Measurements from ENCODE around the gene STX2.
"Not testable (repeated sequence)": the region's sequence is repeated elsewhere in the genome, so short reads cannot be mapped to it uniquely, and the experiment has no call there.

Gene STX2

GRCh38 chr12:130792821-130793553, 46.1 kb downstream of the STX2 start:
- Histone ChIP-seq H3K4me1 (ENCODE audit: control insufficient read depth, insufficient read depth, low read length) (no peaks in the 10 kb centered on the region), H3K9ac (ENCODE audit: low read length) (no peak overlapping the region), H3K4me3 (ENCODE audit: low read length) (no peak overlapping the region), H3K9me3 (ENCODE audit: control insufficient read depth, low read length) (no peaks in the 10 kb centered on the region), H3K27me3 (replicated peaks; ENCODE audit: control insufficient read depth, insufficient read depth, low read length) (no peaks in the 10 kb centered on the region), H3K36me3 (ENCODE audit: control insufficient read depth, insufficient read depth, low read length, severe bottlenecking) (peaks cover 62% of the 10 kb centered on the region)
- no peak for DNase-seq (ENCODE audit: low read depth)

- peaks cover 49% of the 10 kb centered on the region for H3K36me3 ChIP-seq (ENCODE audit: control insufficient read depth, insufficient read depth, low read length, severe bottlenecking)
- no peak for DNase-seq (ENCODE audit: low read depth)
- H3K9ac ChIP-seq (ENCODE audit: low read length): no peak overlapping the region
- no peak overlapping the region for H3K4me3 ChIP-seq (ENCODE audit: low read length)
- H3K27me3 ChIP-seq (replicated peaks; ENCODE audit: control insufficient read depth, insufficient read depth, low read length): no peaks in the 10 kb centered on the region
- H3K4me1 ChIP-seq (ENCODE audit: control insufficient read depth, insufficient read depth, low read length): no peaks in the 10 kb centered on the region
- H3K9me3 ChIP-seq (ENCODE audit: control insufficient read depth, low read length): no peaks in the 10 kb centered on the region
Measured at GRCh38 chr12:130791629-130792028, 47.4 kb downstream of the STX2 start.

- Histone ChIP-seq H3K9ac (ENCODE audit: low read length) (no peak overlapping the region), H3K4me1 (ENCODE audit: control insufficient read depth, insufficient read depth, low read length) (no peaks in the 10 kb centered on the region), H3K36me3 (ENCODE audit: control insufficient read depth, insufficient read depth, low read length, severe bottlenecking) (peaks cover 34% of the 10 kb centered on the region), H3K9me3 (ENCODE audit: control insufficient read depth, low read length) (peaks cover 6% of the 10 kb centered on the region), H3K27me3 (replicated peaks; ENCODE audit: control insufficient read depth, insufficient read depth, low read length) (no peaks in the 10 kb centered on the region), H3K4me3 (ENCODE audit: low read length) (no peak overlapping the region)
- no peak for DNase-seq (ENCODE audit: low read depth)
Measured at GRCh38 chr12:130788515-130788914, 50.5 kb downstream of the STX2 start.

- peak; percentile 58 for DNase-seq (ENCODE audit: low read depth)
- Histone ChIP-seq H3K27me3 (replicated peaks; ENCODE audit: control insufficient read depth, insufficient read depth, low read length) (no peaks in the 10 kb centered on the region), H3K4me3 (ENCODE audit: low read length) (no peak overlapping the region), H3K9me3 (ENCODE audit: control insufficient read depth, low read length) (peaks cover 6% of the 10 kb centered on the region), H3K9ac (ENCODE audit: low read length) (no peak overlapping the region), H3K4me1 (ENCODE audit: control insufficient read depth, insufficient read depth, low read length) (no peaks in the 10 kb centered on the region), H3K36me3 (ENCODE audit: control insufficient read depth, insufficient read depth, low read length, severe bottlenecking) (peaks cover 31% of the 10 kb centered on the region)
Measured at GRCh38 chr12:130787445-130788410, 51.3 kb downstream of the STX2 start.

DNA sequence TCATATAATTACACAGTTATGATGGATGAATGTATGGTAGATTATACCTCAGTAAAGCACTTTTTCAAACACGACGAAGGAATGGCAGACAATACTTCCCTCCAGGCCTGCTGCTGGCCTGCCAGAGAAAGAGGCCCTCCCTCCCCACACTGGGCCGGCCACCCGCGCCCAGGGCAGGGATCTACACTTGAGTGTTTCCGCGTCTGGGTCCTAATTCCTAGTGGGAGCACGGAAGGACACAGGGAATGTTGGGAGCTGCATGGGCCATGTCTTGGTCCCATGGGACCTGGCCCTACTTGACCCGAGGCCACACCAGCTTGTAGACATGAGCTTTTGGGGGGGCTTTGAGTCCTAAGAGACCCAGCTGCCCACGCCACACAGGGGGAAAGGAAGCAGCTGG, 52.0 kb downstream of the STX2 start:
- Histone ChIP-seq H3K4me1 (ENCODE audit: control insufficient read depth, insufficient read depth, low read length) (no peaks in the 10 kb centered on the region), H3K4me3 (ENCODE audit: low read length) (no peak overlapping the region), H3K9ac (ENCODE audit: low read length) (no peak overlapping the region), H3K9me3 (ENCODE audit: control insufficient read depth, low read length) (peaks cover 6% of the 10 kb centered on the region), H3K27me3 (replicated peaks; ENCODE audit: control insufficient read depth, insufficient read depth, low read length) (no peaks in the 10 kb centered on the region), H3K36me3 (ENCODE audit: control insufficient read depth, insufficient read depth, low read length, severe bottlenecking) (peaks cover 31% of the 10 kb centered on the region)
- DNase-seq (ENCODE audit: low read depth): no peak

GRCh38 chr12:130783110-130783715, 55.8 kb downstream of the STX2 start:
- no peak for DNase-seq (ENCODE audit: low read depth)
- Histone ChIP-seq H3K36me3 (ENCODE audit: control insufficient read depth, insufficient read depth, low read length, severe bottlenecking) (peaks cover 18% of the 10 kb centered on the region), H3K9me3 (ENCODE audit: control insufficient read depth, low read length) (peaks cover 6% of the 10 kb centered on the region), H3K4me1 (ENCODE audit: control insufficient read depth, insufficient read depth, low read length) (no peaks in the 10 kb centered on the region), H3K27me3 (replicated peaks; ENCODE audit: control insufficient read depth, insufficient read depth, low read length) (no peaks in the 10 kb centered on the region), H3K4me3 (ENCODE audit: low read length) (no peak overlapping the region), H3K9ac (ENCODE audit: low read length) (no peak overlapping the region)

GRCh38 chr12:130782245-130782644, 56.8 kb downstream of the STX2 start:
- H3K4me1 ChIP-seq (ENCODE audit: control insufficient read depth, insufficient read depth, low read length); H3K4me3 ChIP-seq (ENCODE audit: low read length); H3K27me3 ChIP-seq (replicated peaks; ENCODE audit: control insufficient read depth, insufficient read depth, low read length); H3K9me3 ChIP-seq (ENCODE audit: control insufficient read depth, low read length); H3K9ac ChIP-seq (ENCODE audit: low read length); DNase-seq (ENCODE audit: low read depth): not testable (repeated sequence)
- H3K36me3 ChIP-seq (ENCODE audit: control insufficient read depth, insufficient read depth, low read length, severe bottlenecking): peaks cover 18% of the 10 kb centered on the region

DNA sequence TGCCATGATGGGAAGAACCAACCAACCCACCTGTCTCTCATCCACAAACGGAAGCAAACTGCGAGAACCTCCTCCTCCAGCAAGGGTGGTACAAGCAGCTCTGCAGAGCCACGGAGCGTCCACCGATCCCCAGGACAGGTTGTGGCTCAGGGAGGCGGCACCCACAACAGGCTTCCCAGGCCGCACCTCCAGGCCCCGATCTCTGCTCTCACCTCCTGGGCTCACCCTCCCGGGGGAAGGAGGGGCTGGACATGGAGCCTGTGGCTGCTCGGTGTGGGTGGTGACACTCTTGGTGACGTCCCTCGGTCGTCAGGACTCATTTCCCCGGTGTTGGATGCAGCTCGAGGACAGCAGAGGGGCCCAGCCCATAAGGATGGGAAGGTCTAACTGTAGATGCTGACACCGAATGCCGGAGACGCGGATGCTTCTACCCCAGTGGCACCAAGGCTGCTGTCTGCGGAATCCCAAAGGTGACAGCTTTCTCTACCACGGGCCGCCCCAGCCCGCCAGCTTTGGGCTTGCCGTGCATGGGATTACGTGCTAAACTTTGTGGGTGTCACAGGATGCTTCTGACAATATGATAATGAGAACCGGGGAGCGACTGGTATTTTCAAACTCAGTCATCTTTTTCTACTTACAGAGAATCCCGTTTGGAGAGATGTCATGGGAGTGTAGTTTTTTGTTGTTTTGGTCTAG, 58.0 kb downstream of the STX2 start:
- H3K27me3 ChIP-seq (replicated peaks; ENCODE audit: control insufficient read depth, insufficient read depth, low read length): no peaks in the 10 kb centered on the region
- H3K9me3 ChIP-seq (ENCODE audit: control insufficient read depth, low read length): peaks cover 6% of the 10 kb centered on the region
- H3K36me3 ChIP-seq (ENCODE audit: control insufficient read depth, insufficient read depth, low read length, severe bottlenecking): peaks cover 18% of the 10 kb centered on the region

DNA sequence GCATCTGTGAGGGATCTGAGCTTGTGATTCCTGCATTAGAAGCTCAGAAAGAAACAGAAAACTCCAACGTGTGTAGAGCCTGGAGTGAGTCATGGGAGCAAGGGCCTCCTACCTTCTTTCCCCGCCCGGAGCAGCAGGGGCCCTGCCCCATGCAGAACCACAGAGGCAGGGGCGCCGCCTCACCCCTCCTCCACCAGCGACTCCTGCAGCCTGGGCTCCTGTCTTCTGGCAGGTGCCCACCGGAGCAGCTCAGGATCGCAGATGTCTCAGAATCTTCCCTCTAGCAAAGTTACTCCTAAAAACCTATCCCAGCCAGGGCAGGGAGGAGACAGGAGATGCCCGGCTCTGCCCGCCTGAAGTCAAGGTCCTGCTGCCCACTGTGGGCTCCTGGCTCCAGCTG, 58.7 kb downstream of the STX2 start:
- Histone ChIP-seq H3K27me3 (replicated peaks; ENCODE audit: control insufficient read depth, insufficient read depth, low read length) (no peaks in the 10 kb centered on the region), H3K4me3 (ENCODE audit: low read length) (no peak overlapping the region), H3K36me3 (ENCODE audit: control insufficient read depth, insufficient read depth, low read length, severe bottlenecking) (peaks cover 17% of the 10 kb centered on the region), H3K9me3 (ENCODE audit: control insufficient read depth, low read length) (peaks cover 6% of the 10 kb centered on the region), H3K9ac (ENCODE audit: low read length) (no peak overlapping the region), H3K4me1 (ENCODE audit: control insufficient read depth, insufficient read depth, low read length) (peaks cover 16% of the 10 kb centered on the region)
- no peak for DNase-seq (ENCODE audit: low read depth)

More for the DNA sequence above, 58.0 kb downstream of the STX2 start:
- Histone ChIP-seq H3K9ac (ENCODE audit: low read length) (no peak overlapping the region), H3K4me3 (ENCODE audit: low read length) (no peak overlapping the region), H3K4me1 (ENCODE audit: control insufficient read depth, insufficient read depth, low read length) (peaks cover 10% of the 10 kb centered on the region)
- DNase-seq (ENCODE audit: low read depth): no peak

DNA sequence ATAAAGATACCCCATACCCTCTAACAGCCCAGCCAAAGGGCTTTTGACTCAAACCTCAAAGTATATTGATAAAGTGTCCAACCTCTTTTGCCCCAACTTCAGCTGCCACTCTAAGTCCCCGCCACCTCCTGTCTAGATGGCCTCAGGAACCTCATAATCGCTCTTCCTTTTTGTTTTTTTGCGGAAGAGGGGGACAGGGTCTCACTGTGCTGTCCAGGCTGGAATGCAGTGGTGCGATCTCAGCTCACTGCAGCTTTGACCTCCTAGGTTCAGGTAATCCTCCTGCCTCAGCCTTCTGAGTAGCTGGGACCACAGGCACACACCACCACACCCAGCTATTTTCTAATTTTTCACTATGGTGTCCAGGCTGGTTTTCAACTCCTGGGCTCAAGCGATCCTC, 60.3 kb downstream of the STX2 start:
- no peaks in the 10 kb centered on the region for H3K27me3 ChIP-seq (replicated peaks; ENCODE audit: control insufficient read depth, insufficient read depth, low read length)
- H3K9me3 ChIP-seq (ENCODE audit: control insufficient read depth, low read length): no peaks in the 10 kb centered on the region
- DNase-seq (ENCODE audit: low read depth): no peak
- no peak overlapping the region for H3K9ac ChIP-seq (ENCODE audit: low read length)
- peaks cover 16% of the 10 kb centered on the region for H3K4me1 ChIP-seq (ENCODE audit: control insufficient read depth, insufficient read depth, low read length)
- H3K4me3 ChIP-seq (ENCODE audit: low read length): no peak overlapping the region
- H3K36me3 ChIP-seq (ENCODE audit: control insufficient read depth, insufficient read depth, low read length, severe bottlenecking): peaks cover 9% of the 10 kb centered on the region
